HepG2 (cell line): Measurements from ENCODE around the gene OR1S2. TPM values are rescaled to one million over a fixed set of nuclear protein-coding genes. Genes with fewer than 3 reads are reported as not detected.

Source experiments
- ATF7-NPFF ChIP-seq: sonication (generic); formaldehyde crosslinking; IDR thresholded peaks from 2 replicates; pipeline ENCODE4 v1.8.1; 2023; ENCODE audit warnings: mild to moderate bottlenecking, low read depth, missing genetic modification reagents, moderate library complexity
- DNMT1 ChIP-seq: sonication (generic); formaldehyde crosslinking; IDR thresholded peaks from 2 replicates; pipeline ENCODE4 v1.5.1; 2020; ENCODE audit warnings: mild to moderate bottlenecking, missing genetic modification reagents
- HNRNPH1 ChIP-seq: fragments of 200-400 bp; formaldehyde crosslinking; optimal IDR thresholded peaks from 2 replicates; pipeline ENCODE3; 2017; ENCODE audit warnings: mild to moderate bottlenecking, low read depth, low read length
- MTA3 ChIP-seq: sonication (generic); formaldehyde crosslinking; IDR thresholded peaks from 2 replicates; pipeline ENCODE4 v1.4.0; 2020; ENCODE audit warnings: missing genetic modification reagents
- NFE2L1 ChIP-seq: sonication (generic); formaldehyde crosslinking; IDR thresholded peaks from 2 replicates; pipeline ENCODE4 v1.4.0; 2020; ENCODE audit warnings: missing genetic modification reagents, mild to moderate bottlenecking, borderline replicate concordance
- NKX3-1 ChIP-seq: sonication (generic); formaldehyde crosslinking; IDR thresholded peaks from 2 replicates; pipeline ENCODE4 v1.5.0; 2020; ENCODE audit warnings: missing genetic modification reagents
- ONECUT2 ChIP-seq: sonication (generic); formaldehyde crosslinking; IDR thresholded peaks from 2 replicates; pipeline ENCODE4 v1.4.0; 2020; ENCODE audit warnings: missing genetic modification reagents
- RXRA ChIP-seq: sonication (generic); formaldehyde crosslinking; IDR thresholded peaks from 2 replicates; pipeline ENCODE4 v1.5.1; 2020; ENCODE audit warnings: missing genetic modification reagents
- SP5 ChIP-seq: IDR thresholded peaks from 2 replicates; pipeline ENCODE4 v1.6.1; 2016; ENCODE audit warnings: low read depth, borderline replicate concordance
- ZNF331 ChIP-seq: sonication (generic); formaldehyde crosslinking; IDR thresholded peaks from 2 replicates; pipeline ENCODE4 v1.4.0; 2020; ENCODE audit warnings: missing genetic modification reagents
- ZNF44 ChIP-seq: sonication (generic); formaldehyde crosslinking; IDR thresholded peaks from 2 replicates; pipeline ENCODE4 v1.5.1; 2020; ENCODE audit warnings: mild to moderate bottlenecking, missing genetic modification reagents
- ZNF572 ChIP-seq: sonication (generic); formaldehyde crosslinking; IDR thresholded peaks from 2 replicates; pipeline ENCODE4 v1.5.1; 2020; ENCODE audit warnings: mild to moderate bottlenecking, missing genetic modification reagents
- ZNF616 ChIP-seq: sonication (generic); formaldehyde crosslinking; IDR thresholded peaks from 2 replicates; pipeline ENCODE4 v1.5.0; 2020; ENCODE audit warnings: low read depth, mild to moderate bottlenecking, missing genetic modification reagents
- ZNF652 ChIP-seq: IDR thresholded peaks from 2 replicates; pipeline ENCODE4 v1.6.1; 2016; ENCODE audit warnings: low read depth, borderline replicate concordance
- ZNF709 ChIP-seq: sonication (generic); formaldehyde crosslinking; IDR thresholded peaks from 2 replicates; pipeline ENCODE4 v1.5.0; 2020; ENCODE audit warnings: mild to moderate bottlenecking, missing genetic modification reagents
- ZNF766 ChIP-seq: sonication (generic); formaldehyde crosslinking; IDR thresholded peaks from 2 replicates; pipeline ENCODE4 v1.5.0; 2020; ENCODE audit warnings: missing genetic modification reagents, borderline replicate concordance
- polyA plus RNA-seq, 8 experiments: library from polyadenylated mRNA; depleted of rRNA in 3 of 8; stranded (reverse) in 7 of 8; unstranded in 1 of 8; fragments of >200 nt; fragmentation: Illumina TruSeq in 4 of 8; extraction: Trizol in 4 of 8; gene quantifications; 2 replicates each; pipeline versions ENCODE4 v1.2.1 to v1.2.3, GENCODE V29; 2011 to 2016; ENCODE audit warnings: low read depth in 4 of 8, missing spikeins in 1 of 8, mixed read lengths in 1 of 8; ENCODE audit not compliant: insufficient read depth in 1 of 8
- total RNA-seq, 5 experiments: library from RNA; depleted of rRNA; stranded (reverse); fragments of >200 nt; fragmentation: Illumina TruSeq; extraction: Trizol; gene quantifications; 2 replicates each; pipeline ENCODE4 v1.2.3, GENCODE V29; 2016; ENCODE audit warnings: low read depth in 1 of 5
- TF ChIP-seq, protein P1 (sequence below): sonication (generic); formaldehyde crosslinking; IDR thresholded peaks from 2 replicates; pipeline ENCODE4 v1.5.1; 2020; ENCODE audit warnings: mild to moderate bottlenecking, missing genetic modification reagents, moderate library complexity
- TF ChIP-seq, protein P2 (sequence below): sonication (generic); formaldehyde crosslinking; IDR thresholded peaks from 2 replicates; pipeline ENCODE4 v1.4.0; 2020; ENCODE audit warnings: missing genetic modification reagents
- TF ChIP-seq, protein P3 (sequence below): IDR thresholded peaks from 2 replicates; pipeline ENCODE4 v1.4.0; 2020; ENCODE audit warnings: mild to moderate bottlenecking, missing genetic modification reagents
- TF ChIP-seq, protein P4 (sequence below): sonication (generic); formaldehyde crosslinking; IDR thresholded peaks from 2 replicates; pipeline ENCODE4 v1.5.0; 2020; ENCODE audit warnings: mild to moderate bottlenecking, missing genetic modification reagents
- TF ChIP-seq, protein P5 (sequence below): sonication (generic); formaldehyde crosslinking; IDR thresholded peaks from 2 replicates; pipeline ENCODE4 v1.5.0; 2020; ENCODE audit warnings: missing genetic modification reagents

The OR1S2 gene
- total and polyA plus RNA-seq, 2 of the 13 experiments (the other 11 are each of a cell fraction or from before 2014, with no cell fraction given) = not detected

DNA sequence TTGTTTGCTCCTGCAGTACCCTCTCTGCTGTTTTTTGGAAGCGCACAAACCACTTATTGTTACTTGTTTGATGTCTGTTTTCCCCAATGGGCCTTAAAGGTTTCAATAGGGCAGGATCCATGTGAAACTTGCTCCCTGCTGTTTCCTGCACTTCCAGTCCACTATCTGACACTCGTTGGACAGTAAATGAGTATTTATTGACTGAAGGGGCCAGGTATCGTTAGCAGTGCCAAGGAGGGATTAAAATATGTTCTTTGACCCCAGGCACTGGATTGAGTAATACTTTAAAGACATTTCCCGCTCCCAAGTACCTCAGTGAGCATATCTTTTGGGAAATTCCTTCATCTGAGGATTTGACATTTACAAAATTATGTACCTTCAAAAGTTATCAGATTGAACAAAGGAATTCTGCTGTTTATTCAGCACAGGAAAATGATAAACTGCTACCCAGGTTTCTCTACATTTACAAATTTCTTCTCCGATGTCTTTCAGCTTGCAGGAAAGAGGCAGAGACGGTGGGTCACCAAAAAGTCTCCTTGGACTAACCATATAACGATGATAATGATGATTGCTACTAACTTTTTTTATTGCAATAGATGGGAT lies 38.3 kb downstream of the OR1S2 start (continued):
- TF ChIP-seq, protein P1, sequence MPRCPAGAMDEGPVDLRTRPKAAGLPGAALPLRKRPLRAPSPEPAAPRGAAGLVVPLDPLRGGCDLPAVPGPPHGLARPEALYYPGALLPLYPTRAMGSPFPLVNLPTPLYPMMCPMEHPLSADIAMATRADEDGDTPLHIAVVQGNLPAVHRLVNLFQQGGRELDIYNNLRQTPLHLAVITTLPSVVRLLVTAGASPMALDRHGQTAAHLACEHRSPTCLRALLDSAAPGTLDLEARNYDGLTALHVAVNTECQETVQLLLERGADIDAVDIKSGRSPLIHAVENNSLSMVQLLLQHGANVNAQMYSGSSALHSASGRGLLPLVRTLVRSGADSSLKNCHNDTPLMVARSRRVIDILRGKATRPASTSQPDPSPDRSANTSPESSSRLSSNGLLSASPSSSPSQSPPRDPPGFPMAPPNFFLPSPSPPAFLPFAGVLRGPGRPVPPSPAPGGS = no peak
- TF ChIP-seq ZNF44 (CRISPR knock-in tag) (no peak), ZNF572 (no peak), ZNF766 (no peak), ONECUT2 (peak; percentile 89), DNMT1 (CRISPR knock-in tag) (no peak), NFE2L1 (no peak), ZNF652 (CRISPR knock-in tag) (no peak; the same call in 1 of the 2 replicates), ZNF709 (CRISPR knock-in tag) (no peak), NKX3-1 (CRISPR knock-in tag) (no peak), ZNF616 (CRISPR knock-in tag) (no peak), RXRA (peak; percentile 40; the same call in 1 of the 2 replicates), HNRNPH1 (no peak), ATF7-NPFF (CRISPR knock-in tag) (peak; percentile 32; the same call in 1 of the 2 replicates), SP5 (peak; percentile 64; the same call in 1 of the 2 replicates), ZNF331 (CRISPR knock-in tag) (peak; percentile 81), MTA3 (CRISPR knock-in tag) (no peak)
- TF ChIP-seq, protein P2, sequence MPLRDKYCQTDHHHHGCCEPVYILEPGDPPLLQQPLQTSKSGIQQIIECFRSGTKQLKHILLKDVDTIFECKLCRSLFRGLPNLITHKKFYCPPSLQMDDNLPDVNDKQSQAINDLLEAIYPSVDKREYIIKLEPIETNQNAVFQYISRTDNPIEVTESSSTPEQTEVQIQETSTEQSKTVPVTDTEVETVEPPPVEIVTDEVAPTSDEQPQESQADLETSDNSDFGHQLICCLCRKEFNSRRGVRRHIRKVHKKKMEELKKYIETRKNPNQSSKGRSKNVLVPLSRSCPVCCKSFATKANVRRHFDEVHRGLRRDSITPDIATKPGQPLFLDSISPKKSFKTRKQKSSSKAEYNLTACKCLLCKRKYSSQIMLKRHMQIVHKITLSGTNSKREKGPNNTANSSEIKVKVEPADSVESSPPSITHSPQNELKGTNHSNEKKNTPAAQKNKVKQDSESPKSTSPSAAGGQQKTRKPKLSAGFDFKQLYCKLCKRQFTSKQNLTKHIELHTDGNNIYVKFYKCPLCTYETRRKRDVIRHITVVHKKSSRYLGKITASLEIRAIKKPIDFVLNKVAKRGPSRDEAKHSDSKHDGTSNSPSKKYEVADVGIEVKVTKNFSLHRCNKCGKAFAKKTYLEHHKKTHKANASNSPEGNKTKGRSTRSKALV (CRISPR knock-in tag) = no peak
- TF ChIP-seq, protein P3, sequence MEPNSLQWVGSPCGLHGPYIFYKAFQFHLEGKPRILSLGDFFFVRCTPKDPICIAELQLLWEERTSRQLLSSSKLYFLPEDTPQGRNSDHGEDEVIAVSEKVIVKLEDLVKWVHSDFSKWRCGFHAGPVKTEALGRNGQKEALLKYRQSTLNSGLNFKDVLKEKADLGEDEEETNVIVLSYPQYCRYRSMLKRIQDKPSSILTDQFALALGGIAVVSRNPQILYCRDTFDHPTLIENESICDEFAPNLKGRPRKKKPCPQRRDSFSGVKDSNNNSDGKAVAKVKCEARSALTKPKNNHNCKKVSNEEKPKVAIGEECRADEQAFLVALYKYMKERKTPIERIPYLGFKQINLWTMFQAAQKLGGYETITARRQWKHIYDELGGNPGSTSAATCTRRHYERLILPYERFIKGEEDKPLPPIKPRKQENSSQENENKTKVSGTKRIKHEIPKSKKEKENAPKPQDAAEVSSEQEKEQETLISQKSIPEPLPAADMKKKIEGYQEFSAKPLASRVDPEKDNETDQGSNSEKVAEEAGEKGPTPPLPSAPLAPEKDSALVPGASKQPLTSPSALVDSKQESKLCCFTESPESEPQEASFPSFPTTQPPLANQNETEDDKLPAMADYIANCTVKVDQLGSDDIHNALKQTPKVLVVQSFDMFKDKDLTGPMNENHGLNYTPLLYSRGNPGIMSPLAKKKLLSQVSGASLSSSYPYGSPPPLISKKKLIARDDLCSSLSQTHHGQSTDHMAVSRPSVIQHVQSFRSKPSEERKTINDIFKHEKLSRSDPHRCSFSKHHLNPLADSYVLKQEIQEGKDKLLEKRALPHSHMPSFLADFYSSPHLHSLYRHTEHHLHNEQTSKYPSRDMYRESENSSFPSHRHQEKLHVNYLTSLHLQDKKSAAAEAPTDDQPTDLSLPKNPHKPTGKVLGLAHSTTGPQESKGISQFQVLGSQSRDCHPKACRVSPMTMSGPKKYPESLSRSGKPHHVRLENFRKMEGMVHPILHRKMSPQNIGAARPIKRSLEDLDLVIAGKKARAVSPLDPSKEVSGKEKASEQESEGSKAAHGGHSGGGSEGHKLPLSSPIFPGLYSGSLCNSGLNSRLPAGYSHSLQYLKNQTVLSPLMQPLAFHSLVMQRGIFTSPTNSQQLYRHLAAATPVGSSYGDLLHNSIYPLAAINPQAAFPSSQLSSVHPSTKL (CRISPR knock-in tag) = peak; percentile 98
- TF ChIP-seq, protein P4, sequence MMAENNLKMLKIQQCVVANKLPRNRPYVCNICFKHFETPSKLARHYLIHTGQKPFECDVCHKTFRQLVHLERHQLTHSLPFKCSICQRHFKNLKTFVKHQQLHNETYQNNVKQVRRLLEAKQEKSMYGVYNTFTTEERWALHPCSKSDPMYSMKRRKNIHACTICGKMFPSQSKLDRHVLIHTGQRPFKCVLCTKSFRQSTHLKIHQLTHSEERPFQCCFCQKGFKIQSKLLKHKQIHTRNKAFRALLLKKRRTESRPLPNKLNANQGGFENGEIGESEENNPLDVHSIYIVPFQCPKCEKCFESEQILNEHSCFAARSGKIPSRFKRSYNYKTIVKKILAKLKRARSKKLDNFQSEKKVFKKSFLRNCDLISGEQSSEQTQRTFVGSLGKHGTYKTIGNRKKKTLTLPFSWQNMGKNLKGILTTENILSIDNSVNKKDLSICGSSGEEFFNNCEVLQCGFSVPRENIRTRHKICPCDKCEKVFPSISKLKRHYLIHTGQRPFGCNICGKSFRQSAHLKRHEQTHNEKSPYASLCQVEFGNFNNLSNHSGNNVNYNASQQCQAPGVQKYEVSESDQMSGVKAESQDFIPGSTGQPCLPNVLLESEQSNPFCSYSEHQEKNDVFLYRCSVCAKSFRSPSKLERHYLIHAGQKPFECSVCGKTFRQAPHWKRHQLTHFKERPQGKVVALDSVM (CRISPR knock-in tag) = no peak
- TF ChIP-seq, protein P5, sequence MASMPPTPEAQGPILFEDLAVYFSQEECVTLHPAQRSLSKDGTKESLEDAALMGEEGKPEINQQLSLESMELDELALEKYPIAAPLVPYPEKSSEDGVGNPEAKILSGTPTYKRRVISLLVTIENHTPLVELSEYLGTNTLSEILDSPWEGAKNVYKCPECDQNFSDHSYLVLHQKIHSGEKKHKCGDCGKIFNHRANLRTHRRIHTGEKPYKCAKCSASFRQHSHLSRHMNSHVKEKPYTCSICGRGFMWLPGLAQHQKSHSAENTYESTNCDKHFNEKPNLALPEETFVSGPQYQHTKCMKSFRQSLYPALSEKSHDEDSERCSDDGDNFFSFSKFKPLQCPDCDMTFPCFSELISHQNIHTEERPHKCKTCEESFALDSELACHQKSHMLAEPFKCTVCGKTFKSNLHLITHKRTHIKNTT (CRISPR knock-in tag) = no peak
